Transverse colon (tissue), 4 donors: Measurements from ENCODE around the gene LEPROT. TPM values are rescaled to one million over a fixed set of nuclear protein-coding genes. Genes with fewer than 3 reads are reported as not detected.

Experiments used
- DNase-seq: peaks from one replicate; pipeline ENCODE4 v3.0.0-alpha.2; 2019
- H3K27ac ChIP-seq, 4 donors: fragments of 200-600 bp; sonication (generic); 2 replicates each; pipeline ENCODE4 v1.5.1; 2016 to 2018; ENCODE audit warnings: inconsistent platforms in 4 of 4
- H3K27me3 ChIP-seq: fragments of 200-600 bp; sonication (generic); 2 replicates; pipeline ENCODE4 v1.5.1; 2017; ENCODE audit warnings: inconsistent platforms
- H3K36me3 ChIP-seq, 4 donors: fragments of 200-600 bp; sonication (generic); 2 replicates each; pipeline ENCODE4 v1.5.1; 2017 to 2019; ENCODE audit warnings: inconsistent platforms in 4 of 4
- H3K4me1 ChIP-seq, 4 donors: fragments of 200-600 bp; sonication (generic); 2 replicates each; pipeline ENCODE4 v1.5.1; 2017 to 2020; ENCODE audit warnings: inconsistent platforms in 4 of 4
- H3K4me3 ChIP-seq, 4 donors: fragments of 200-600 bp; sonication (generic); 1 replicate in 1 of 4; 2 replicates in 3 of 4; pipeline versions ENCODE4 v1.5.1 to v1.6.1; 2017 to 2019; ENCODE audit warnings: inconsistent platforms in 4 of 4
- H3K9me3 ChIP-seq, 2 donors: fragments of 200-600 bp; sonication (generic); 2 replicates each; pipeline ENCODE4 v1.5.1; 2017 to 2019; ENCODE audit warnings: inconsistent platforms in 2 of 2
- EP300 ChIP-seq: sonication (generic); formaldehyde crosslinking; IDR thresholded peaks from one replicate; pipeline ENCODE4 v1.6.1; 2017; ENCODE audit warnings: antibody characterized with exemption, low read depth
- POLR2A ChIP-seq: fragments of 450-650 bp; IDR thresholded peaks from one replicate; pipeline ENCODE4 v1.6.1; 2016; ENCODE audit warnings: antibody characterized with exemption, mild to moderate bottlenecking, moderate library complexity
- POLR2AphosphoS5 ChIP-seq, 3 donors: sonication (generic); formaldehyde crosslinking; IDR thresholded peaks; one replicate each; pipeline ENCODE4 v1.6.1; 2016; ENCODE audit warnings: antibody characterized with exemption in 3 of 3
- WGBS, 2 donors: methylation state at CpG; one replicate each; pipeline ENCODE4 v1.1.5; 2018; ENCODE audit warnings: low coverage in 1 of 2; 5-methylcytosine and 5-hydroxymethylcytosine counted together
- in situ Hi-C, 4 donors: fragments of 200-750 bp; cut with MboI; loops; one replicate each; pipeline versions ENCODE4 v1.15.0 to v1.15.1; 2017; ENCODE audit warnings: low sequenced_read_pairs in 3 of 4, low pct_ligation_motif_present in 1 of 4, low pct_unique_long_range_greater_than_20kb in 1 of 4
- intact Hi-C: fragments of 100-400 bp; cut with DNase I; formaldehyde crosslinking; loops from one replicate; pipeline ENCODE4 v1.15.1; 2023; ENCODE audit warnings: low total_unique reads
- total RNA-seq, 4 donors: library from RNA; depleted of rRNA; stranded (reverse); fragments of >200 nt; gene quantifications; one replicate each; pipeline ENCODE4 v1.1.0, GENCODE V29; 2016
- TF ChIP-seq, protein P1 (sequence below), 5 experiments: fragments of 200-600 bp in 3 of 5; fragments of 450-650 bp in 2 of 5; sonication (generic) in 3 of 5; IDR thresholded peaks; 1 replicate in 2 of 5; 2 replicates in 3 of 5; pipeline ENCODE4 v1.5.1; 2016 to 2017; ENCODE audit warnings: antibody characterized with exemption in 5 of 5, inconsistent platforms in 3 of 5, mild to moderate bottlenecking in 2 of 5, moderate library complexity in 1 of 5

LEPROT gene
- total RNA-seq, 4 donors from 2014 or later: 14.1 to 69.4 (median 36.6) TPM

DNA sequence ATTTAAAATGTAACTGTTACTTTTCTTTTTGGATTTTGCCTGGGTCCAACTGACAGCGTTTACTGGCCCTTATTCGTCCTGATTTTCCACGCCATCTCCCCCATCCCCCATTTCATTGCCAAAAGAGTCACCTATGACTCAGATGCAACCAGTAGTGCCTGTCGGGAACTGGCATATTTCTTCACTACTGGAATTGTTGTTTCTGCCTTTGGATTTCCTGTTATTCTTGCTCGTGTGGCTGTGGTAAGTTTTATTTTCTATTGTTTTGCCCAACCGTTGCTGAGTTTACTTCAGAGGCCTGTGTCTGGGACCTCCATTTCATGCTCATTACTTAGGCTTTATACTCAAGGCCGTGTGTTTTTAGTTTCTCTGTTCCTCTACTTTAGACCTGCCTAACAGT is 9.3 kb downstream of the LEPROT start:
- in situ Hi-C loops: loop anchor here in 3 of 4 donors (5.0 to 25.0 kb wide), 2 partner anchors 257 kb away; no protein-coding TSS in a partner anchor

GRCh38 chr1:65431111-65431705 is 10.7 kb downstream of the LEPROT start:
- H3K4me3 ChIP-seq: no peak overlapping the region
- H3K36me3 ChIP-seq: peaks cover 0 to 38% (median 10%) of the 10 kb centered on the region in 4 donors
- H3K9me3 ChIP-seq: no peaks in the 10 kb centered on the region
- TF ChIP-seq POLR2AphosphoS5 (IDR thresholded peaks at IDR 0.05) (no peak), EP300 (no peak), POLR2A (no peak)
- TF ChIP-seq, protein P1, sequence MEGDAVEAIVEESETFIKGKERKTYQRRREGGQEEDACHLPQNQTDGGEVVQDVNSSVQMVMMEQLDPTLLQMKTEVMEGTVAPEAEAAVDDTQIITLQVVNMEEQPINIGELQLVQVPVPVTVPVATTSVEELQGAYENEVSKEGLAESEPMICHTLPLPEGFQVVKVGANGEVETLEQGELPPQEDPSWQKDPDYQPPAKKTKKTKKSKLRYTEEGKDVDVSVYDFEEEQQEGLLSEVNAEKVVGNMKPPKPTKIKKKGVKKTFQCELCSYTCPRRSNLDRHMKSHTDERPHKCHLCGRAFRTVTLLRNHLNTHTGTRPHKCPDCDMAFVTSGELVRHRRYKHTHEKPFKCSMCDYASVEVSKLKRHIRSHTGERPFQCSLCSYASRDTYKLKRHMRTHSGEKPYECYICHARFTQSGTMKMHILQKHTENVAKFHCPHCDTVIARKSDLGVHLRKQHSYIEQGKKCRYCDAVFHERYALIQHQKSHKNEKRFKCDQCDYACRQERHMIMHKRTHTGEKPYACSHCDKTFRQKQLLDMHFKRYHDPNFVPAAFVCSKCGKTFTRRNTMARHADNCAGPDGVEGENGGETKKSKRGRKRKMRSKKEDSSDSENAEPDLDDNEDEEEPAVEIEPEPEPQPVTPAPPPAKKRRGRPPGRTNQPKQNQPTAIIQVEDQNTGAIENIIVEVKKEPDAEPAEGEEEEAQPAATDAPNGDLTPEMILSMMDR (IDR thresholded peaks at IDR 0.05): peak; percentile 34 to 54 (median 53)
- intact Hi-C loops (no loop called here), in situ Hi-C loops (loop anchor here in 3 of 4 donors (5.0 to 25.0 kb wide), 2 partner anchors 256 kb away; no protein-coding TSS in a partner anchor)
- H3K27ac ChIP-seq: no peak overlapping the region
- no peaks in the 10 kb centered on the region for H3K27me3 ChIP-seq
- peaks cover 0 to 7% (median 0%) of the 10 kb centered on the region in 4 donors for H3K4me1 ChIP-seq
- no peak for DNase-seq
- 0 to 49% methylated on average over 1 of the region's 1 CpG for WGBS, 2 donors

More for the DNA sequence above, 9.3 kb downstream of the LEPROT start:
- DNase-seq: no peak
- no peak for TF ChIP-seq POLR2AphosphoS5 (IDR thresholded peaks at IDR 0.05)
- no peak for TF ChIP-seq POLR2A
- TF ChIP-seq, protein P1 (IDR thresholded peaks at IDR 0.05): no peak
- TF ChIP-seq EP300: no peak
- Histone ChIP-seq H3K27ac (peak overlapping the region in 1 of 4 donors; percentile 10), H3K27me3 (no peaks in the 10 kb centered on the region), H3K4me1 (peaks cover 0 to 7% (median 0%) of the 10 kb centered on the region in 4 donors), H3K4me3 (no peak overlapping the region), H3K36me3 (peaks cover 0 to 45% (median 14%) of the 10 kb centered on the region in 4 donors), H3K9me3 (no peaks in the 10 kb centered on the region)
- intact Hi-C loops: no loop called here
- 75 to 92% methylated on average over 5 to 7 of the region's 7 CpGs for WGBS, 2 donors

DNA sequence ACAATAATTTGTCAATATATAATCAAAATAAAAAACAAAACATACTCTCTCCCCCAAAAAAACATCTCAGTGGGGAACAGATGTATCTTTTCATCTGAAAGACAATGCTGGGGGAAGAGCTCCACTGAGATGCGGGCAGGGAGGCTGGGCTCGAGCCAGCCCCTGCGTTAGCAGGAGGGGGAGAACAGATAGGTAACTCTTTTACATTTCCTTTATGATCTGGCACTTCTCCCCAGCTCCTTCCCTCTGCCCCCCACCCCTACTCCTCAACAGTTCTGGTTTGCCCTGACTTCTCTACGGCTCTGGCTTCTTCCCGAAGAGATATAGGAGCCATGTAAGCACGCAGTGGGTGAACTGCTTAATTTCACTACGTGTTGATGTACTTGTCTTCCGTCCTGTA is 12.4 kb downstream of the LEPROT start:
- 82 to 85% methylated on average over 6 to 8 of the region's 8 CpGs for WGBS, 2 donors
- in situ Hi-C loops (loop anchor here in 3 of 4 donors (5.0 to 25.0 kb wide), 2 partner anchors 254 kb away; no protein-coding TSS in a partner anchor), intact Hi-C loops (no loop called here)
- Histone ChIP-seq H3K27me3 (no peaks in the 10 kb centered on the region), H3K27ac (no peak overlapping the region), H3K4me3 (no peak overlapping the region), H3K36me3 (peaks cover 0 to 22% (median 4%) of the 10 kb centered on the region in 4 donors), H3K9me3 (no peaks in the 10 kb centered on the region), H3K4me1 (peaks cover 0 to 7% (median 0%) of the 10 kb centered on the region in 4 donors)
- DNase-seq: no peak
- TF ChIP-seq, protein P1 (IDR thresholded peaks at IDR 0.05): no peak
- TF ChIP-seq EP300 (no peak), POLR2A (no peak), POLR2AphosphoS5 (IDR thresholded peaks at IDR 0.05) (no peak)

DNA sequence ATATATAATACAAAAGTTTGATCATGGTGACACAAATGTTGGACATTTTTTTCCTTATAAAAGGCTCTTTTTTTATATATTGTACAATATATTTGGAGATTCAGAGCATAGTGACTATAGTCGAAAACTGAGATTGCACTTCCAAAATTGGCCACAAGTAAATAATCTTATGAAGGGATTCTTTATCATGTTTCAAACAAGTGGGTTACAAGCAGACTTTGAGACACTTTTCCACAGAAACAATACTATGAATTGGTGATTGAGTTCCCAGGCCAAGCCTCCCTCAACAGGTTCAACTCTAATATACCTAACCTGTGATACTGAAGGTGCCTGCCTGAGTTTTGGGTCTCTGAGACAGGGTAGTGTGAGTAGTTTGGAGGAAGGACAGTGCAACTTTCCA is 13.8 kb downstream of the LEPROT start:
- WGBS, 2 donors: 87 to 100% methylated on average over 1 of the region's 1 CpG
- intact Hi-C loops (no loop called here), in situ Hi-C loops (loop anchor here in 3 of 4 donors (5.0 to 25.0 kb wide), 2 partner anchors 253 kb away; no protein-coding TSS in a partner anchor)
- no peak overlapping the region for H3K4me3 ChIP-seq
- no peaks in the 10 kb centered on the region for H3K27me3 ChIP-seq
- no peak for DNase-seq
- peaks cover 0 to 7% (median 0%) of the 10 kb centered on the region in 4 donors for H3K4me1 ChIP-seq
- no peaks in the 10 kb centered on the region for H3K9me3 ChIP-seq
- TF ChIP-seq, protein P1 (IDR thresholded peaks at IDR 0.05): peak in 1 of 5 experiments; percentile 22
- no peak for TF ChIP-seq POLR2AphosphoS5 (IDR thresholded peaks at IDR 0.05)
- no peak overlapping the region for H3K27ac ChIP-seq
- peaks cover 0 to 13% (median 0%) of the 10 kb centered on the region in 4 donors for H3K36me3 ChIP-seq
